ENCODE data around the gene SCAP.
"Not testable (repeated sequence)": the region's sequence is repeated elsewhere in the genome, so short reads cannot be mapped to it uniquely, and the experiment has no call there.

Gene SCAP

GRCh38 chr3:47475570-47476329 lies at the start of gene SCAP:
TSS of gene SCAP (minus strand) at chr3:47475941. CDS start at chr3:47442993, 32,948 bp downstream.
- DNase-seq, result peak; percentile 95

- DNase-seq, result no peak
Observed at GRCh38 chr3:47523310-47524073, 47.8 kb upstream of the SCAP start.

- DNase-seq, result peak; percentile 85
Observed at GRCh38 chr3:47522082-47522987, 46.6 kb upstream of the SCAP start.

- no peak for DNase-seq
Observed at GRCh38 chr3:47520756-47521155, 45.0 kb upstream of the SCAP start.

- no peak for DNase-seq
Observed at GRCh38 chr3:47517937-47518336, 42.2 kb upstream of the SCAP start.

GRCh38 chr3:47515864-47516319 lies 40.2 kb upstream of the SCAP start:
- DNase-seq, result no peak

- DNase-seq, result no peak
Observed at GRCh38 chr3:47515100-47515499, 39.4 kb upstream of the SCAP start.

- peak; percentile 97 for DNase-seq
Observed at GRCh38 chr3:47513125-47513929, 37.6 kb upstream of the SCAP start, which contains the start of gene ELP6. TSS of gene ELP6 (minus strand) at chr3:47513712. CDS start at chr3:47513590, 122 bp downstream.

GRCh38 chr3:47512416-47513124 lies 36.8 kb upstream of the SCAP start:
- DNase-seq, result peak; percentile 32

- DNase-seq, result not testable (repeated sequence)
Observed at GRCh38 chr3:47505267-47505666, 29.5 kb upstream of the SCAP start.

- DNase-seq, result no peak
Observed at GRCh38 chr3:47504113-47504512, 28.4 kb upstream of the SCAP start.

- no peak for DNase-seq
Observed at GRCh38 chr3:47503033-47503432, 27.3 kb upstream of the SCAP start.

GRCh38 chr3:47496892-47497291 lies 21.2 kb upstream of the SCAP start:
- no peak for DNase-seq

- no peak for DNase-seq
Observed at GRCh38 chr3:47495886-47496285, 20.1 kb upstream of the SCAP start.

GRCh38 chr3:47495111-47495510 lies 19.4 kb upstream of the SCAP start:
- no peak for DNase-seq

- DNase-seq, result no peak
Observed at GRCh38 chr3:47491777-47492176, 16.0 kb upstream of the SCAP start.

- DNase-seq, result no peak
Observed at GRCh38 chr3:47491186-47491585, 15.4 kb upstream of the SCAP start.

- DNase-seq, result no peak
Observed at GRCh38 chr3:47487265-47487664, 11.5 kb upstream of the SCAP start.

GRCh38 chr3:47485812-47486211 lies 10.1 kb upstream of the SCAP start:
- no peak for DNase-seq

GRCh38 chr3:47482366-47482765 lies 6.6 kb upstream of the SCAP start:
- DNase-seq, result no peak

- not testable (repeated sequence) for DNase-seq
Observed at GRCh38 chr3:47481763-47482162, 6.0 kb upstream of the SCAP start.
